ENCODE results near the gene SLC7A7. TPM values are rescaled to one million over a fixed set of nuclear protein-coding genes. Genes with fewer than 3 reads are reported as not detected.

Gene SLC7A7
- total and polyA plus RNA-seq, 2 of the 13 experiments (the other 11 are each of a cell fraction or from before 2014, with no cell fraction given) = 0.13 to 0.63 TPM

GRCh38 chr14:22854963-22855724 lies 39.9 kb upstream of the SLC7A7 start (continued):
- TF ChIP-seq AKNA (CRISPR knock-in tag; IDR thresholded peaks at IDR 0.05; ENCODE audit: borderline replicate concordance) = no peak
- TF ChIP-seq ZNF629 (CRISPR knock-in tag; conservative IDR thresholded peaks at IDR 0.05) = peak; percentile 44; the same call in 1 of the 2 replicates
- TF ChIP-seq ZNF501 (CRISPR knock-in tag; IDR thresholded peaks at IDR 0.05) = peak; percentile 40; the same call in 1 of the 2 replicates
- 0 out of 2 replicates have a peak, but pooled peaks have one; percentile 19 for TF ChIP-seq ZNF724P (CRISPR knock-in tag; IDR thresholded peaks at IDR 0.05; ENCODE audit: borderline replicate concordance)
- no peak for TF ChIP-seq FOXP1 (IDR thresholded peaks at IDR 0.05)
- TF ChIP-seq FOXP1 (CRISPR knock-in tag; IDR thresholded peaks at IDR 0.05) = peak; percentile 70
- peak; percentile 50; the same call in 1 of the 2 replicates for TF ChIP-seq ZGPAT (CRISPR knock-in tag; IDR thresholded peaks at IDR 0.05)
- no peak; the same call in 1 of the 2 replicates for TF ChIP-seq CREB3 (CRISPR knock-in tag; IDR thresholded peaks at IDR 0.05)
- peak; percentile 74; the same call in 1 of the 2 replicates for TF ChIP-seq MIXL1 (CRISPR knock-in tag; IDR thresholded peaks at IDR 0.05)
- peak; percentile 83; the same call in 1 of the 2 replicates for TF ChIP-seq PRDM10 (CRISPR knock-in tag; IDR thresholded peaks at IDR 0.05; ENCODE audit: low read depth)
- TF ChIP-seq JUN (CRISPR knock-in tag; IDR thresholded peaks at IDR 0.05) = 0 out of 2 replicates have a peak, but pooled peaks have one; percentile 33
- TF ChIP-seq POGZ (CRISPR knock-in tag; IDR thresholded peaks at IDR 0.05) = no peak
- TF ChIP-seq, protein P1, sequence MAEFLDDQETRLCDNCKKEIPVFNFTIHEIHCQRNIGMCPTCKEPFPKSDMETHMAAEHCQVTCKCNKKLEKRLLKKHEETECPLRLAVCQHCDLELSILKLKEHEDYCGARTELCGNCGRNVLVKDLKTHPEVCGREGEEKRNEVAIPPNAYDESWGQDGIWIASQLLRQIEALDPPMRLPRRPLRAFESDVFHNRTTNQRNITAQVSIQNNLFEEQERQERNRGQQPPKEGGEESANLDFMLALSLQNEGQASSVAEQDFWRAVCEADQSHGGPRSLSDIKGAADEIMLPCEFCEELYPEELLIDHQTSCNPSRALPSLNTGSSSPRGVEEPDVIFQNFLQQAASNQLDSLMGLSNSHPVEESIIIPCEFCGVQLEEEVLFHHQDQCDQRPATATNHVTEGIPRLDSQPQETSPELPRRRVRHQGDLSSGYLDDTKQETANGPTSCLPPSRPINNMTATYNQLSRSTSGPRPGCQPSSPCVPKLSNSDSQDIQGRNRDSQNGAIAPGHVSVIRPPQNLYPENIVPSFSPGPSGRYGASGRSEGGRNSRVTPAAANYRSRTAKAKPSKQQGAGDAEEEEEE (CRISPR knock-in tag; IDR thresholded peaks at IDR 0.05; ENCODE audit: borderline replicate concordance) = no peak
- no peak for TF ChIP-seq ZNF260 (CRISPR knock-in tag; IDR thresholded peaks at IDR 0.05; ENCODE audit: borderline replicate concordance, low read depth)
- 0 out of 2 replicates have a peak, but pooled peaks have one; percentile 25 for TF ChIP-seq MAFF (IDR thresholded peaks at IDR 0.05; ENCODE audit: low read depth, low read length)

All from HepG2 (cell line).